HEK293 (cell line): Measurements from ENCODE around the gene EPHB1.

Experiments
- CTCF ChIA-PET: fragments of 350-600 bp; formaldehyde crosslinking; extraction: SDS; loops from one replicate; lab custom pipeline; 2021; ENCODE audit warnings: antibody characterized with exemption; lab: Yijun Ruan, JAX
- POLR2A ChIA-PET: fragments of 300-600 bp; formaldehyde crosslinking; extraction: SDS; loops from one replicate; lab custom pipeline; 2020; ENCODE audit warnings: antibody characterized with exemption, inconsistent platforms; lab: Yijun Ruan, JAX
- H3K27ac ChIP-seq: fragments of 200-500 bp; sonication (Bioruptor generic); 2 replicates; pipeline ENCODE4 v1.5.1; 2014; ENCODE audit warnings: low read depth, low read length, control low read depth, inconsistent platforms; ENCODE audit errors: extremely low read depth
- H3K36me3 ChIP-seq, 2 experiments: fragments of 200-500 bp in 1 of 2; sonication (Bioruptor generic) in 1 of 2; 1 replicate in 1 of 2; 2 replicates in 1 of 2; pipeline ENCODE4 v1.5.1; 2014 to 2017; ENCODE audit warnings: inconsistent platforms in 2 of 2, low read length in 2 of 2; ENCODE audit not compliant: control insufficient read depth in 2 of 2, insufficient read depth in 1 of 2
- H3K4me1 ChIP-seq: fragments of 200-500 bp; sonication (Bioruptor generic); 2 replicates; pipeline ENCODE4 v1.5.1; 2014; ENCODE audit warnings: mild to moderate bottlenecking, low read length, inconsistent platforms; ENCODE audit not compliant: control insufficient read depth, insufficient read depth
- H3K4me3 ChIP-seq: 2 replicates; pipeline ENCODE4 v1.5.1; 2011; ENCODE audit warnings: low read depth, mild to moderate bottlenecking, control low read depth, low read length, moderate library complexity
- H3K9me3 ChIP-seq: fragments of 200-500 bp; sonication (Bioruptor generic); 2 replicates; pipeline ENCODE4 v1.5.1; 2014; ENCODE audit warnings: low read depth, low read length, inconsistent platforms; ENCODE audit not compliant: control insufficient read depth, insufficient read depth
- FEZF1 ChIP-seq: fragments of 450-650 bp; formaldehyde crosslinking; IDR thresholded peaks from 2 replicates; pipeline ENCODE4 v1.5.1; 2016; ENCODE audit warnings: missing biosample characterization, missing genetic modification characterization
- KLF1 ChIP-seq: fragments of 450-650 bp; formaldehyde crosslinking; IDR thresholded peaks from 2 replicates; pipeline ENCODE4 v1.5.1; 2016; ENCODE audit warnings: missing biosample characterization, missing genetic modification characterization
- SCRT1 ChIP-seq: fragments of 450-650 bp; formaldehyde crosslinking; IDR thresholded peaks from 2 replicates; pipeline ENCODE4 v1.5.1; 2016; ENCODE audit warnings: missing biosample characterization, missing genetic modification characterization, borderline replicate concordance
- YY1 ChIP-seq: fragments of 450-650 bp; formaldehyde crosslinking; IDR thresholded peaks from 2 replicates; pipeline ENCODE4 v1.5.1; 2018; ENCODE audit warnings: missing biosample characterization, missing genetic modification characterization
- YY2 ChIP-seq: fragments of 450-650 bp; formaldehyde crosslinking; IDR thresholded peaks from 2 replicates; pipeline ENCODE4 v1.5.1; 2016; ENCODE audit warnings: missing biosample characterization, missing genetic modification characterization
- ZBTB10 ChIP-seq: fragments of 450-650 bp; formaldehyde crosslinking; IDR thresholded peaks from 2 replicates; pipeline ENCODE4 v1.5.1; 2016; ENCODE audit warnings: missing biosample characterization, missing genetic modification characterization
- ZBTB20 ChIP-seq: fragments of 450-650 bp; formaldehyde crosslinking; IDR thresholded peaks from 2 replicates; pipeline ENCODE4 v1.5.1; 2016; ENCODE audit warnings: missing biosample characterization, missing genetic modification characterization
- ZBTB7A ChIP-seq: fragments of 450-650 bp; formaldehyde crosslinking; IDR thresholded peaks from 2 replicates; pipeline ENCODE4 v1.5.1; 2016; ENCODE audit warnings: low read depth, missing biosample characterization, missing genetic modification characterization
- ZFP69B ChIP-seq: fragments of 450-650 bp; formaldehyde crosslinking; IDR thresholded peaks from 2 replicates; pipeline ENCODE4 v1.5.1; 2016; ENCODE audit warnings: missing biosample characterization, missing genetic modification characterization
- ZNF114 ChIP-seq: fragments of 450-650 bp; formaldehyde crosslinking; IDR thresholded peaks from 2 replicates; pipeline ENCODE4 v1.5.0; 2017; ENCODE audit warnings: missing biosample characterization, missing genetic modification characterization
- ZNF16 ChIP-seq: fragments of 450-650 bp; formaldehyde crosslinking; IDR thresholded peaks from 2 replicates; pipeline ENCODE4 v1.5.1; 2016; ENCODE audit warnings: low read depth, missing biosample characterization, missing genetic modification characterization
- ZNF19 ChIP-seq: fragments of 450-650 bp; formaldehyde crosslinking; IDR thresholded peaks from 2 replicates; pipeline ENCODE4; 2016; ENCODE audit warnings: missing biosample characterization, missing genetic modification characterization, low read depth
- ZNF394 ChIP-seq: fragments of 450-650 bp; formaldehyde crosslinking; IDR thresholded peaks from 2 replicates; pipeline ENCODE4 v1.5.1; 2016; ENCODE audit warnings: missing biosample characterization, missing genetic modification characterization, mild to moderate bottlenecking, moderate library complexity, borderline replicate concordance
- ZNF404 ChIP-seq: fragments of 450-650 bp; formaldehyde crosslinking; IDR thresholded peaks from 2 replicates; pipeline ENCODE4 v1.5.1; 2017; ENCODE audit warnings: missing biosample characterization, missing genetic modification characterization
- ZNF423 ChIP-seq: fragments of 450-650 bp; formaldehyde crosslinking; IDR thresholded peaks from 2 replicates; pipeline ENCODE4 v1.5.1; 2016; ENCODE audit warnings: missing biosample characterization, missing genetic modification characterization
- ZNF510 ChIP-seq: fragments of 450-650 bp; formaldehyde crosslinking; IDR thresholded peaks from 2 replicates; pipeline ENCODE4 v1.5.1; 2018; ENCODE audit warnings: mild to moderate bottlenecking, missing genetic modification characterization, missing biosample characterization; ENCODE audit not compliant: insufficient replicate concordance
- ZNF555 ChIP-seq: fragments of 450-650 bp; formaldehyde crosslinking; conservative IDR thresholded peaks from 2 replicates; pipeline ENCODE4 v1.5.1; 2017; ENCODE audit warnings: missing biosample characterization, mild to moderate bottlenecking, missing genetic modification characterization, inconsistent platforms
- ZNF624 ChIP-seq: fragments of 450-650 bp; formaldehyde crosslinking; IDR thresholded peaks from 2 replicates; pipeline ENCODE4 v1.5.1; 2017; ENCODE audit warnings: missing biosample characterization, missing genetic modification characterization
- ZNF658 ChIP-seq: fragments of 450-650 bp; formaldehyde crosslinking; IDR thresholded peaks from 2 replicates; pipeline ENCODE4; 2016; ENCODE audit warnings: missing biosample characterization, missing genetic modification characterization
- ZNF677 ChIP-seq: fragments of 450-650 bp; IDR thresholded peaks from 2 replicates; pipeline ENCODE4 v1.5.0; 2018; ENCODE audit warnings: missing biosample characterization, mild to moderate bottlenecking, missing genetic modification characterization, moderate library complexity
- ZNF704 ChIP-seq: fragments of 450-650 bp; formaldehyde crosslinking; IDR thresholded peaks from 2 replicates; pipeline ENCODE4 v1.5.1; 2016; ENCODE audit warnings: missing biosample characterization, missing genetic modification characterization
- ZNF843 ChIP-seq: fragments of 450-650 bp; formaldehyde crosslinking; IDR thresholded peaks from 2 replicates; pipeline ENCODE4 v1.5.1; 2016; ENCODE audit warnings: missing biosample characterization, missing genetic modification characterization
- ZSCAN4 ChIP-seq: fragments of 450-650 bp; formaldehyde crosslinking; IDR thresholded peaks from 2 replicates; pipeline ENCODE4 v1.5.1; 2017; ENCODE audit warnings: missing biosample characterization, missing genetic modification characterization

Gene EPHB1

GRCh38 chr3:134822090-134822489 lies 27.0 kb downstream of the EPHB1 start:
- POLR2A ChIA-PET: no interaction called here
- CTCF ChIA-PET: no interaction called here
- Histone ChIP-seq H3K4me1 (no peaks in the 10 kb centered on the region), H3K36me3 (no peaks in the 10 kb centered on the region), H3K4me3 (no peak overlapping the region), H3K9me3 (no peaks in the 10 kb centered on the region), H3K27ac (no peak overlapping the region)
- TF ChIP-seq YY2 (tag by site-specific recombination) (no peak), ZNF555 (tag by site-specific recombination) (no peak), ZNF624 (tag by site-specific recombination) (no peak), KLF1 (tag by site-specific recombination) (no peak), ZNF114 (tag by site-specific recombination) (no peak), ZFP69B (no peak), ZNF423 (tag by site-specific recombination) (no peak), FEZF1 (no peak), ZNF16 (no peak), ZNF404 (tag by site-specific recombination) (no peak), ZBTB7A (tag by site-specific recombination) (no peak)

- Histone ChIP-seq H3K27ac (no peak overlapping the region), H3K4me1 (no peaks in the 10 kb centered on the region), H3K36me3 (no peaks in the 10 kb centered on the region), H3K9me3 (no peaks in the 10 kb centered on the region), H3K4me3 (no peak overlapping the region)
- TF ChIP-seq ZBTB10 (no peak), ZNF704 (tag by site-specific recombination) (no peak), ZNF510 (tag by site-specific recombination) (no peak), SCRT1 (tag by site-specific recombination) (no peak), ZNF19 (tag by site-specific recombination) (no peak), ZNF394 (tag by site-specific recombination) (no peak), ZNF114 (tag by site-specific recombination) (no peak), ZNF677 (tag by site-specific recombination) (no peak), ZNF843 (tag by site-specific recombination) (no peak), ZBTB20 (tag by site-specific recombination) (no peak), YY1 (tag by site-specific recombination) (no peak), ZNF658 (no peak), ZSCAN4 (tag by site-specific recombination) (no peak)
- POLR2A ChIA-PET: no interaction called here
- CTCF ChIA-PET: no interaction called here
Observed at GRCh38 chr3:134823679-134824078, 28.6 kb downstream of the EPHB1 start.
